Ascending aorta (tissue), 2 donors: ENCODE data around the gene ALPK1. TPM values are rescaled to one million over a fixed set of nuclear protein-coding genes. Genes with fewer than 3 reads are reported as not detected.

Source experiments
- DNase-seq, 2 donors: peaks; one replicate each; pipeline ENCODE4 v3.0.0-alpha.2; 2019; ENCODE audit warnings: low spot score in 2 of 2
- H3K27ac ChIP-seq, 2 donors: fragments of 200-600 bp; sonication (generic); one replicate each; pipeline ENCODE4 v1.5.1; 2016 to 2017; ENCODE audit warnings: mild to moderate bottlenecking in 1 of 2
- H3K27me3 ChIP-seq: fragments of 200-600 bp; sonication (generic); one replicate; pipeline ENCODE4 v1.5.1; 2017
- H3K36me3 ChIP-seq, 2 donors: fragments of 200-600 bp; sonication (generic); one replicate each; pipeline ENCODE4 v1.5.1; 2016
- H3K4me1 ChIP-seq, 2 donors: fragments of 200-600 bp; sonication (generic); one replicate each; pipeline ENCODE4 v1.5.1; 2016 to 2017; ENCODE audit warnings: mild to moderate bottlenecking in 1 of 2
- H3K4me3 ChIP-seq, 2 donors: fragments of 200-600 bp; sonication (generic); one replicate each; pipeline ENCODE4 v1.5.1; 2016 to 2017; ENCODE audit warnings: mild to moderate bottlenecking in 1 of 2
- H3K9me3 ChIP-seq, 2 donors: fragments of 200-600 bp; sonication (generic); one replicate each; pipeline ENCODE4 v1.5.1; 2016
- CTCF ChIP-seq, 3 experiments: fragments of 200-600 bp in 2 of 3; fragments of 450-650 bp in 1 of 3; sonication (generic) in 2 of 3; IDR thresholded peaks; one replicate each; pipeline ENCODE4 v1.5.1; 2016 to 2019; ENCODE audit warnings: antibody characterized with exemption in 3 of 3, mild to moderate bottlenecking in 1 of 3, moderate library complexity in 1 of 3
- intact Hi-C: fragments of 100-400 bp; cut with DNase I; formaldehyde crosslinking; loops from one replicate; pipeline ENCODE4 v1.15.1; 2023
- total RNA-seq: library from RNA; depleted of rRNA; stranded (reverse); fragments of >200 nt; gene quantifications from one replicate; pipeline ENCODE4 v1.1.0, GENCODE V29; 2016

Gene ALPK1
- 8.7 TPM for total RNA-seq

GRCh38 chr4:112296949-112297880 is at the start of gene ALPK1:
Gene ALPK1, plus strand, starts transcription at chr4:112297369.
- intact Hi-C loops: loop anchor here (1.0 kb wide), 1 partner anchor 66 kb away; the partner anchor contains the start of gene AP1AR
- peak within 1 kb of the TSS; percentile 72 to 84 for H3K27ac ChIP-seq
- peaks cover 0 to 9% of the 10 kb centered on the region in 2 donors for H3K4me1 ChIP-seq
- H3K4me3 ChIP-seq: peak within 1 kb of the TSS; percentile 53 to 59
- no peak for TF ChIP-seq CTCF (IDR thresholded peaks at IDR 0.05)
- H3K36me3 ChIP-seq: peaks cover 0 to 5% of the 10 kb centered on the region in 2 donors
- no peaks in the 10 kb centered on the region for H3K27me3 ChIP-seq
- no peaks in the 10 kb centered on the region for H3K9me3 ChIP-seq
- no peak for DNase-seq

GRCh38 chr4:112251019-112251643 is 46.0 kb upstream of the ALPK1 start:
- DNase-seq: no peak
- no peak overlapping the region for H3K4me3 ChIP-seq
- H3K4me1 ChIP-seq: no peaks in the 10 kb centered on the region
- intact Hi-C loops: no loop called here
- no peaks in the 10 kb centered on the region for H3K27me3 ChIP-seq
- TF ChIP-seq CTCF (IDR thresholded peaks at IDR 0.05): no peak
- no peaks in the 10 kb centered on the region for H3K9me3 ChIP-seq
- no peak overlapping the region for H3K27ac ChIP-seq
- H3K36me3 ChIP-seq: no peaks in the 10 kb centered on the region

GRCh38 chr4:112252234-112252633 is 44.9 kb upstream of the ALPK1 start:
- H3K4me3 ChIP-seq: no peak overlapping the region
- H3K9me3 ChIP-seq: no peaks in the 10 kb centered on the region
- no peak for DNase-seq
- TF ChIP-seq CTCF (IDR thresholded peaks at IDR 0.05): no peak
- intact Hi-C loops: no loop called here
- H3K27me3 ChIP-seq: no peaks in the 10 kb centered on the region
- peaks cover 0 to 3% of the 10 kb centered on the region in 2 donors for H3K36me3 ChIP-seq
- no peak overlapping the region for H3K27ac ChIP-seq
- H3K4me1 ChIP-seq: no peaks in the 10 kb centered on the region

GRCh38 chr4:112253382-112254000 is 43.7 kb upstream of the ALPK1 start:
- no peak for DNase-seq
- TF ChIP-seq CTCF (IDR thresholded peaks at IDR 0.05): no peak

GRCh38 chr4:112257098-112257497 is 40.1 kb upstream of the ALPK1 start:
- Histone ChIP-seq H3K4me3 (no peak overlapping the region), H3K27ac (no peak overlapping the region), H3K27me3 (no peaks in the 10 kb centered on the region), H3K4me1 (no peaks in the 10 kb centered on the region), H3K36me3 (peaks cover 0 to 19% of the 10 kb centered on the region in 2 donors), H3K9me3 (no peaks in the 10 kb centered on the region)
- TF ChIP-seq CTCF (IDR thresholded peaks at IDR 0.05): no peak
- DNase-seq: no peak
- intact Hi-C loops: no loop called here

More at GRCh38 chr4:112253382-112254000, 43.7 kb upstream of the ALPK1 start:
- intact Hi-C loops: no loop called here
- H3K4me1 ChIP-seq: no peaks in the 10 kb centered on the region
- no peaks in the 10 kb centered on the region for H3K9me3 ChIP-seq
- H3K27ac ChIP-seq: no peak overlapping the region
- no peak overlapping the region for H3K4me3 ChIP-seq
- no peaks in the 10 kb centered on the region for H3K27me3 ChIP-seq
- peaks cover 0 to 4% of the 10 kb centered on the region in 2 donors for H3K36me3 ChIP-seq
